Mesothelial cell of epicardium (in vitro differentiated cells): ENCODE measurements around the gene SLC6A6. TPM values are rescaled to one million over a fixed set of nuclear protein-coding genes. Genes with fewer than 3 reads are reported as not detected.

Experiments used
- DNase-seq, 2 experiments: peaks; one replicate each; pipeline ENCODE4 v3.0.0; 2021; ENCODE audit warnings: low spot score in 2 of 2; ENCODE audit not compliant: unreplicated experiment in 2 of 2
- H3K27ac Mint-ChIP-seq: 2 replicates; pipeline ENCODE4 v1.8.0; 2021; ENCODE audit warnings: mixed read lengths
- H3K27me3 Mint-ChIP-seq: 2 replicates; pipeline ENCODE4 v1.8.0; 2021; ENCODE audit warnings: low read depth, mixed read lengths
- H3K36me3 Mint-ChIP-seq: 2 replicates; pipeline ENCODE4 v1.8.0; 2021; ENCODE audit warnings: mixed read lengths
- H3K4me1 Mint-ChIP-seq: 2 replicates; pipeline ENCODE4 v1.8.0; 2021; ENCODE audit warnings: mixed read lengths
- H3K4me3 Mint-ChIP-seq: 2 replicates; pipeline ENCODE4 v1.8.0; 2021; ENCODE audit warnings: mild to moderate bottlenecking, moderate library complexity, mixed read lengths
- H3K9me3 Mint-ChIP-seq: 2 replicates; pipeline ENCODE4 v1.8.0; 2021; ENCODE audit warnings: mixed read lengths
- CTCF ChIP-seq: fragments of 200-600 bp; sonication (generic); IDR thresholded peaks from one replicate; pipeline ENCODE4 v1.5.0; 2021; ENCODE audit warnings: antibody characterized with exemption; ENCODE audit not compliant: unreplicated experiment
- total RNA-seq: library from RNA; stranded (reverse); gene quantifications from 3 replicates; pipeline ENCODE4 v1.2.1, GENCODE V29; 2021

SLC6A6 gene
- total RNA-seq, 1 donor from 2014 or later, result 21.2 TPM

- H3K27me3 Mint-ChIP-seq, result peaks cover 31% of the 10 kb centered on the region
- H3K9me3 Mint-ChIP-seq, result no peaks in the 10 kb centered on the region
- no peak for TF ChIP-seq CTCF
- H3K4me3 Mint-ChIP-seq, result no peak overlapping the region
- H3K36me3 Mint-ChIP-seq, result no peaks in the 10 kb centered on the region
- no peak for DNase-seq
- peaks cover 4% of the 10 kb centered on the region for H3K4me1 Mint-ChIP-seq
- no peak overlapping the region for H3K27ac Mint-ChIP-seq
These were observed 119.8 kb downstream of the SLC6A6 start for GRCh38 chr3:14522129-14522691.

GRCh38 chr3:14522768-14523167 is 120.4 kb downstream of the SLC6A6 start:
- peaks cover 4% of the 10 kb centered on the region for H3K4me1 Mint-ChIP-seq
- no peak overlapping the region for H3K27ac Mint-ChIP-seq
- no peak for TF ChIP-seq CTCF
- H3K27me3 Mint-ChIP-seq, result peaks cover 31% of the 10 kb centered on the region
- no peaks in the 10 kb centered on the region for H3K36me3 Mint-ChIP-seq
- H3K4me3 Mint-ChIP-seq, result no peak overlapping the region
- no peaks in the 10 kb centered on the region for H3K9me3 Mint-ChIP-seq
- DNase-seq, result no peak

- Mint-ChIP-seq H3K36me3 (no peaks in the 10 kb centered on the region), H3K9me3 (no peaks in the 10 kb centered on the region), H3K27me3 (peaks cover 31% of the 10 kb centered on the region), H3K27ac (no peak overlapping the region), H3K4me3 (no peak overlapping the region), H3K4me1 (peaks cover 4% of the 10 kb centered on the region)
- TF ChIP-seq CTCF, result no peak
- no peak for DNase-seq
These were observed 121.4 kb downstream of the SLC6A6 start for GRCh38 chr3:14523792-14524191.

- no peak for DNase-seq
- no peak overlapping the region for H3K4me3 Mint-ChIP-seq
- peaks cover 29% of the 10 kb centered on the region for H3K27me3 Mint-ChIP-seq
- no peak overlapping the region for H3K27ac Mint-ChIP-seq
- H3K4me1 Mint-ChIP-seq, result peaks cover 4% of the 10 kb centered on the region
- no peaks in the 10 kb centered on the region for H3K36me3 Mint-ChIP-seq
- no peak for TF ChIP-seq CTCF
- no peaks in the 10 kb centered on the region for H3K9me3 Mint-ChIP-seq
These were observed 121.9 kb downstream of the SLC6A6 start for GRCh38 chr3:14524311-14524711.

- DNase-seq, result no peak
- TF ChIP-seq CTCF, result no peak
- Mint-ChIP-seq H3K4me1 (peaks cover 4% of the 10 kb centered on the region), H3K4me3 (no peak overlapping the region), H3K27ac (no peak overlapping the region), H3K36me3 (no peaks in the 10 kb centered on the region), H3K27me3 (peaks cover 31% of the 10 kb centered on the region), H3K9me3 (peaks cover 2% of the 10 kb centered on the region)
These were observed 122.7 kb downstream of the SLC6A6 start for GRCh38 chr3:14524920-14525660.
